ENCODE results near the gene PI4KA.

PI4KA gene

GRCh38 chr22:20804650-20805049 lies 54.0 kb downstream of the PI4KA start:
- H3K4me3 ChIP-seq (ENCODE audit: low read depth, low read length), result no peak overlapping the region
- TF ChIP-seq MYC (IDR thresholded peaks at IDR 0.05; ENCODE audit: low read depth, low read length), result no peak
- TF ChIP-seq POLR2A (IDR thresholded peaks at IDR 0.05; ENCODE audit: extremely low read depth, insufficient read length), result no peak
- TF ChIP-seq MAX (IDR thresholded peaks at IDR 0.05; ENCODE audit: low read depth, low read length), result no peak
- no peak for TF ChIP-seq CTCF (IDR thresholded peaks at IDR 0.05; ENCODE audit: low read depth, low read length)
- no peak for DNase-seq (ENCODE audit: low read depth)

GRCh38 chr22:20803696-20804324 lies 54.8 kb downstream of the PI4KA start:
- no peak for TF ChIP-seq MAX (IDR thresholded peaks at IDR 0.05; ENCODE audit: low read depth, low read length)
- TF ChIP-seq CTCF (IDR thresholded peaks at IDR 0.05; ENCODE audit: low read depth, low read length), result peak; percentile 70
- DNase-seq (ENCODE audit: low read depth), result peak; percentile 56
- no peak overlapping the region for H3K4me3 ChIP-seq (ENCODE audit: low read depth, low read length)

GRCh38 chr22:20802922-20803553 lies 55.6 kb downstream of the PI4KA start:
- DNase-seq (ENCODE audit: low read depth), result no peak
- no peak overlapping the region for H3K4me3 ChIP-seq (ENCODE audit: low read depth, low read length)
- TF ChIP-seq CTCF (IDR thresholded peaks at IDR 0.05; ENCODE audit: low read depth, low read length), result no peak
- no peak for TF ChIP-seq MYC (IDR thresholded peaks at IDR 0.05; ENCODE audit: low read depth, low read length)
- no peak for TF ChIP-seq POLR2A (IDR thresholded peaks at IDR 0.05; ENCODE audit: extremely low read depth, insufficient read length)
- TF ChIP-seq MAX (IDR thresholded peaks at IDR 0.05; ENCODE audit: low read depth, low read length), result no peak

GRCh38 chr22:20802452-20802851 lies 56.2 kb downstream of the PI4KA start:
- no peak for DNase-seq (ENCODE audit: low read depth)
- no peak for TF ChIP-seq CTCF (IDR thresholded peaks at IDR 0.05; ENCODE audit: low read depth, low read length)
- no peak for TF ChIP-seq MAX (IDR thresholded peaks at IDR 0.05; ENCODE audit: low read depth, low read length)
- TF ChIP-seq POLR2A (IDR thresholded peaks at IDR 0.05; ENCODE audit: extremely low read depth, insufficient read length), result no peak
- TF ChIP-seq MYC (IDR thresholded peaks at IDR 0.05; ENCODE audit: low read depth, low read length), result no peak
- no peak overlapping the region for H3K4me3 ChIP-seq (ENCODE audit: low read depth, low read length)

- DNase-seq (ENCODE audit: low read depth), result no peak
- H3K4me3 ChIP-seq (ENCODE audit: low read depth, low read length), result no peak overlapping the region
- TF ChIP-seq MAX (IDR thresholded peaks at IDR 0.05; ENCODE audit: low read depth, low read length), result no peak
- no peak for TF ChIP-seq MYC (IDR thresholded peaks at IDR 0.05; ENCODE audit: low read depth, low read length)
- no peak for TF ChIP-seq CTCF (IDR thresholded peaks at IDR 0.05; ENCODE audit: low read depth, low read length)
- TF ChIP-seq POLR2A (IDR thresholded peaks at IDR 0.05; ENCODE audit: extremely low read depth, insufficient read length), result no peak
Observed at GRCh38 chr22:20799449-20799848, 59.2 kb downstream of the PI4KA start.

Measured in NB4 (cell line).